ENCODE data around the gene MCAM.

Gene MCAM

DNA sequence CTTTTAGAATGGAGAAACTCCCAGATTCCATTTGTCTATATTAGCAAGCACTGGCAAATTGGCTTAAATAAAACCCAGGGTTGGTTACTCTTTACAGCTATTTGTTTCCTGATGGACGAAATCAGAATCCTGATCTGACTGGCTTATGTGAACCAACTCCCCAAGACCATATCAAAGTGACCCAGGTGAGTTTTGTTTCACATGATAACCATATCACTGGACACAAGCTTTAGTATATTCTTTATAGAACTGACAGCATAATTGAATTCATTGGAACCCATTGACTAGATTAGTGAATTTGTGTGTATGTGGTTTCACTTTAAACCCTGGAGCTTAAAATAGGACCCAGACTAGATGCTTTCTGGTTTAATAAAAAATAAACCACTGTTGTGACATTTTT lies 39.3 kb downstream of the MCAM start:
- no peak for FAIRE-seq

DNA sequence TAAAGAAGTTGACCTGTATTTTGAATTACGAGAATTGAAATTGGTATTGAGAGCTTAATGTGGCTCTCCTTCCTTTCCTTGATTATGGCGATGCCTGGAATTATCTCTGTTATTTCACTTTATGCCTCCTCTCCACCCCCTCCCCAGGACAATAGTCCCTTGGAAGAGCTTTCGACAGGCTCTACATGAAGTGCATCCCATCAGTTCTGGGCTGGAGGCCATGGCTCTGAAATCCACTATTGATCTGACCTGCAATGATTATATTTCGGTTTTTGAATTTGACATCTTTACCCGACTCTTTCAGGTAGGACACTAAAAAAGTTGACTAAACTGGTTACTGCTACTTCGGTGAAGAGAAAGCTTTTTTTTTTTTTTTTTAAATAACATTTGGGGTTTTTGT lies 43.2 kb downstream of the MCAM start:
- TF ChIP-seq, protein P1, sequence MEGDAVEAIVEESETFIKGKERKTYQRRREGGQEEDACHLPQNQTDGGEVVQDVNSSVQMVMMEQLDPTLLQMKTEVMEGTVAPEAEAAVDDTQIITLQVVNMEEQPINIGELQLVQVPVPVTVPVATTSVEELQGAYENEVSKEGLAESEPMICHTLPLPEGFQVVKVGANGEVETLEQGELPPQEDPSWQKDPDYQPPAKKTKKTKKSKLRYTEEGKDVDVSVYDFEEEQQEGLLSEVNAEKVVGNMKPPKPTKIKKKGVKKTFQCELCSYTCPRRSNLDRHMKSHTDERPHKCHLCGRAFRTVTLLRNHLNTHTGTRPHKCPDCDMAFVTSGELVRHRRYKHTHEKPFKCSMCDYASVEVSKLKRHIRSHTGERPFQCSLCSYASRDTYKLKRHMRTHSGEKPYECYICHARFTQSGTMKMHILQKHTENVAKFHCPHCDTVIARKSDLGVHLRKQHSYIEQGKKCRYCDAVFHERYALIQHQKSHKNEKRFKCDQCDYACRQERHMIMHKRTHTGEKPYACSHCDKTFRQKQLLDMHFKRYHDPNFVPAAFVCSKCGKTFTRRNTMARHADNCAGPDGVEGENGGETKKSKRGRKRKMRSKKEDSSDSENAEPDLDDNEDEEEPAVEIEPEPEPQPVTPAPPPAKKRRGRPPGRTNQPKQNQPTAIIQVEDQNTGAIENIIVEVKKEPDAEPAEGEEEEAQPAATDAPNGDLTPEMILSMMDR (IDR thresholded peaks at IDR 0.05; ENCODE audit: insufficient read depth, missing control alignments) = no peak
- DNase-seq (ENCODE audit: insufficient read length, low spot score) (no peak), FAIRE-seq (no peak)

More for the DNA sequence above, 39.3 kb downstream of the MCAM start:
- DNase-seq (ENCODE audit: insufficient read length, low spot score) = no peak
- TF ChIP-seq, protein P1 (IDR thresholded peaks at IDR 0.05; ENCODE audit: insufficient read depth, missing control alignments) = no peak

DNA sequence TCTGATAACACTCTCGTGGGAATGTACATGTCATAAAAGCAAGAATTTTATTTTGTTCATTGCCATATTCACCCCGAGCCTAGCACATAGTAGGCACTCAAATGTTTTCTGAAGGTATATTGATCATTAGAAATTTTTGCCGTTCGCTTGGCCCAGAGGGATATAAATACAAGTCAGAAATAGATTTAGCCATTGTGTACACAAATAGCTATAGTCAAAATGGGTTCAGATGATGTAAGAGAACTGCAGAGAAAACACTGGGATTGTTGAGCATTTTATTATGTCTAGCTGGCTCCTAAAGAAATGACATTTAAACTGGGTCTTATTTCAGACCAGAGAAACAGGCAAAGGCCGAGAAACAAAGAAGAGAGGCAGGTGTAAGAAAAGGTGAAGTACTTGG lies 49.3 kb downstream of the MCAM start:
- TF ChIP-seq, protein P1 (IDR thresholded peaks at IDR 0.05; ENCODE audit: insufficient read depth, missing control alignments) = no peak
- FAIRE-seq (no peak), DNase-seq (ENCODE audit: insufficient read length, low spot score) (no peak)

DNA sequence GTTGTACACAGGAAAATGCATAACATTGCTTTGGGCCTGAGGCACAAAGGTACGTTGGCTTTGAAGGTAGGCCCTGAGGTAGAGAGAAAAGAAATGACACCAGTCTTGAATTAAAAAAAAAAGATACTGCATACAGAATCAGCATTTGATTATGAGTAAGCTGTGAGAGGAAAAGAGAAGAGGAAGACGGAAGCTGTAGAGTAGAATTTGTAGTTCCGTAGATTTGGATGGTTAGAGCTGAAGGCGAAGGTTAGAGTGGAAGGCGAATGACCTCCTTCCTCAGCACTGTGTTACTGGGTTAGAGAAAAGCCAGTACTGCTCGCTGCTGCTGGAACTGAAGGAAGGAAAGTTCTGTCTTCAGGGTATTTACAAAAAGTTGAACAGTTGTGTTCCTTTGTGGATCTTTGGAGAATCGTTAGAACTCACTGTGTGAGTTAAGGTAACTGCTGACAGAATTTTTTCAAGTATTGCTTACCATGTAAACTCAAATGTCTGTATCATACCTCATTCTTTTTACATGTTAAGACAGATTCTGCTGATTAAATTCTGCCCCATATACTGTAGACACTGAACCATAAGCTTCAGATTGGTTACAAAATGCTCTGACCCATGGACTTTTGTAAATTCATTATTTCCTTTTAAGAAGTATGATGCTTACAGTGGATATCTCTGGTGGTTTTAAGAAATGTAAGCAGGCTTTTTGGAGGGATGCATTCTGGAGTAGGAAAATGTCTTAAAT lies 50.2 kb downstream of the MCAM start:
- TF ChIP-seq, protein P1 (IDR thresholded peaks at IDR 0.05; ENCODE audit: insufficient read depth, missing control alignments) = no peak
- no peak for DNase-seq (ENCODE audit: insufficient read length, low spot score)
- no peak for FAIRE-seq

DNA sequence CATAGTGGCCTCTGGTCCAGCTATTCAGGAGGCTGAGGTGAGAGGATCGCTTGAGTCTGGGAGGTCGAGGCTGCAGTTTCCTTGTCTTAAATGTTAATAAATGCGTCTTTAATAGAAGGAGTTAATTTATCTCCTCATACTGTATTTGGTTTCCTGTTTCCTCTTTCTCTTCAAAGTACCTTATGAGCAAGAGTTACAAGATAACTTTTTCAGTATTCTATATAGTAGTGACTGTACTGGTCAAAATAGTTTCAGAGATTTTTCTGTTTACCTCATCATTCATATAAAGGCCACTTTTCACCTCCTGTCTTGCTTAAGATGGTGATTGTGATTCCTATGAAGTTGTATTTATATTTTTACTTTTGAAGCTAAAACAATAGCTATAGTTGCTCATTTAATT lies 50.9 kb downstream of the MCAM start:
- TF ChIP-seq, protein P1 (IDR thresholded peaks at IDR 0.05; ENCODE audit: insufficient read depth, missing control alignments) = no peak
- FAIRE-seq (no peak), DNase-seq (ENCODE audit: insufficient read length, low spot score) (no peak)

DNA sequence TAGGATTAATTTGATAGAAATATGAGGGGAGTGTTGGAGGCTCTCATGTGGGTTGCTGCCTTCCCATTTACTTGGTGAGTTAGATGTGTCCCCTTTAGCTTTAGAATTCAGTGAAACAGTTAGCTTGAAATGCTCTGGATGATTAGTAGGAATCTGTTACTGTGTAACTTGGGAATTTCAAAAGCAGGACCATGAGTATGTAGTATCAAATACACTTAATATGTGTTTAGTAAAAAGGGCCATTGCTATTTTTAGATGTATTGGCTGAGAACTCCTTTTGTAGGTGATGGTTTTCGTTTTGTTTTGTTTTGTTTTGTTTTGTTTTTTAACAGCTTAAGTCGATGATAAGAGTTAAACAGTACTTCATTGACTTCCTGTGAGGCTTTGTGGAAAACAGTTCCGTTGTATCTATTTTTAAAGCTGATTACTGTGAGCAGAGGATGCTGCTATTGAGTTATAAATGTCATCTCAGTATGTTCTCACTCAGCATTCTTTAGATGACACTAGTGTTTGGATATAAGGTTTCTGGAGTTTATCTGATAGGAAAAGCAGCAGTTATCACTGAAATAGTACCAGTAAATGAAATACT lies 53.5 kb downstream of the MCAM start:
- TF ChIP-seq, protein P1 (IDR thresholded peaks at IDR 0.05; ENCODE audit: insufficient read depth, missing control alignments) = no peak
- FAIRE-seq = no peak
- no peak for DNase-seq (ENCODE audit: insufficient read length, low spot score)
